ENCODE data around the gene RBM12.

- TF ChIP-seq CTCF (IDR thresholded peaks at IDR 0.05) (no peak), POLR2A (IDR thresholded peaks at IDR 0.05) (no peak)
These were observed 43.8 kb upstream of the RBM12 start for GRCh38 chr20:35708502-35708901.

Data from right lobe of liver (tissue), 4 donors.